ENCODE results near the gene TMPRSS3.

TMPRSS3 gene

DNA sequence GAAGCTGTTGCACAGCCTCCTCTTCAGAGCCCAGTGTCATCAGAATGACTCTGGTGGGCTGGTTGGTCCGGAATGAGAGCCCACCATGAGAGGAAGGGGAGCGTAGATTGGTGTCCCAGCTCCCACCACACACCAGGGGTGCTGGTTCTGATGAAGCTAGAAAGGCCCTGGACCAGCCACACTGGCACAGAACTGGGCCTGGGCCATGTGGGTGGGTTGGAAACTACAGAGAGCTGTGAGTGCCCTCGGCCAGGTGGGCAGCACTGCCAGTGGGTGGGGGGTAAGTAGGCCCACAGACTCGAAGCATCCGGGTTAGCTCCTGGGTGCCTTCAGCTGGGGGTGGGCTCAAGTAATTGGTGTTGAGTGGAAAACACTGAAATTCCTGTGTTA lies 17.9 kb downstream of the TMPRSS3 start:
- no peaks in the 10 kb centered on the region for H3K9me3 ChIP-seq (ENCODE audit: control insufficient read depth, insufficient read depth, low read length)
- TF ChIP-seq CTCF (IDR thresholded peaks at IDR 0.05; ENCODE audit: low read depth, low read length, poor library complexity, severe bottlenecking), result no peak
- no peak for TF ChIP-seq EZH2phosphoT487 (IDR thresholded peaks at IDR 0.05; ENCODE audit: borderline replicate concordance, low read length)
- no peaks in the 10 kb centered on the region for H3K9me2 ChIP-seq (replicated peaks; ENCODE audit: control insufficient read depth, low read length)
- no peaks in the 10 kb centered on the region for H3K36me3 ChIP-seq (ENCODE audit: control insufficient read depth, low read length)
- H3K4me2 ChIP-seq (ENCODE audit: low read length), result no peak overlapping the region
- no peak overlapping the region for H3K4me3 ChIP-seq (ENCODE audit: low read length)
- no peaks in the 10 kb centered on the region for H4K20me1 ChIP-seq (ENCODE audit: control insufficient read depth, insufficient read depth, low read depth, low read length)
- H3F3A ChIP-seq (ENCODE audit: control insufficient read depth, insufficient read depth), result no peaks in the 10 kb centered on the region
- H3K27ac ChIP-seq (ENCODE audit: low read depth, low read length), result no peak overlapping the region
- peaks cover 8% of the 10 kb centered on the region for H3K4me1 ChIP-seq (ENCODE audit: control insufficient read depth, low read length)
- H3K79me2 ChIP-seq (ENCODE audit: control insufficient read depth, low read length), result no peaks in the 10 kb centered on the region
- peaks cover 23% of the 10 kb centered on the region for H3K27me3 ChIP-seq (ENCODE audit: control insufficient read depth, low read length)

DNA sequence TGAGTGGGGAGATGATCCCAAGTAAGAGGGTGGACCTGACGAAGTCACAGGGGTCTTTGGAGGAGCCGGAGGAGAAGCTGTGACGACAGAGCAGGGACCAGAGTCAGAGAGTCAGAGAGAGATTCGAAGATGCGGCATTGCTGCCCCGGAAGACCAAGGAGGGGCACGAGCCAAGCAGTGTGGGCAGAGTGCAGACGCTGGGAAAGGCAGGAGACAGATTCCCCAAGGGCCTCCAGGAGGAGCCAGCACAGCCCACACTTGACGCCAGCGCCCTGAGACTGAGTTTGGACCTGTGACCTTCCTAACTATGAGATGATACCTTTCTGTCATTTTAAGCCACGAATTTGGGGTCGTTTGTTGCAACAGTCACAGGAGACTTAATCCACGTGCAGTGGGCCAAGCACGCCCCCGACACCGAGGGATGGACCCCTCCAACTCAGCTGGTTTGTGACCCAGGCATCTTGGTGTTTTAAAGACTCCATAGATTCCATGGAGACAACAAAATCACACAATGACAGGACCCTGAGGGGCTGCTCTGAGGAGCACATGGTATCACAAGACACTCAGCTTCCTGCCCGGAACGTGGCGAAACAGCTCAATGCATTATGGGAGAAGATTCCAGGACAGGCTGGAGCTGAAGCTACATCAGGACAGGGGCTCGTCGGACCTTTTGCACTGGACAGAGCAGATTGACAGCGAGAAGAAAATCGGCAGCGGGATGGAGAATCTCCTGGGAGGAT lies 18.5 kb downstream of the TMPRSS3 start:
- no peak overlapping the region for H3K4me2 ChIP-seq (ENCODE audit: low read length)
- H3K9me2 ChIP-seq (replicated peaks; ENCODE audit: control insufficient read depth, low read length), result no peaks in the 10 kb centered on the region
- H4K20me1 ChIP-seq (ENCODE audit: control insufficient read depth, insufficient read depth, low read depth, low read length), result no peaks in the 10 kb centered on the region
- H3K27ac ChIP-seq (ENCODE audit: low read depth, low read length), result no peak overlapping the region
- H3K4me3 ChIP-seq (ENCODE audit: low read length), result no peak overlapping the region
- H3K36me3 ChIP-seq (ENCODE audit: control insufficient read depth, low read length), result no peaks in the 10 kb centered on the region
- H3F3A ChIP-seq (ENCODE audit: control insufficient read depth, insufficient read depth), result no peaks in the 10 kb centered on the region
- peaks cover 8% of the 10 kb centered on the region for H3K4me1 ChIP-seq (ENCODE audit: control insufficient read depth, low read length)
- peaks cover 21% of the 10 kb centered on the region for H3K27me3 ChIP-seq (ENCODE audit: control insufficient read depth, low read length)
- no peaks in the 10 kb centered on the region for H3K79me2 ChIP-seq (ENCODE audit: control insufficient read depth, low read length)
- no peak for TF ChIP-seq EZH2phosphoT487 (IDR thresholded peaks at IDR 0.05; ENCODE audit: borderline replicate concordance, low read length)
- no peak for TF ChIP-seq CTCF (IDR thresholded peaks at IDR 0.05; ENCODE audit: low read depth, low read length, poor library complexity, severe bottlenecking)
- H3K9me3 ChIP-seq (ENCODE audit: control insufficient read depth, insufficient read depth, low read length), result no peaks in the 10 kb centered on the region

DNA sequence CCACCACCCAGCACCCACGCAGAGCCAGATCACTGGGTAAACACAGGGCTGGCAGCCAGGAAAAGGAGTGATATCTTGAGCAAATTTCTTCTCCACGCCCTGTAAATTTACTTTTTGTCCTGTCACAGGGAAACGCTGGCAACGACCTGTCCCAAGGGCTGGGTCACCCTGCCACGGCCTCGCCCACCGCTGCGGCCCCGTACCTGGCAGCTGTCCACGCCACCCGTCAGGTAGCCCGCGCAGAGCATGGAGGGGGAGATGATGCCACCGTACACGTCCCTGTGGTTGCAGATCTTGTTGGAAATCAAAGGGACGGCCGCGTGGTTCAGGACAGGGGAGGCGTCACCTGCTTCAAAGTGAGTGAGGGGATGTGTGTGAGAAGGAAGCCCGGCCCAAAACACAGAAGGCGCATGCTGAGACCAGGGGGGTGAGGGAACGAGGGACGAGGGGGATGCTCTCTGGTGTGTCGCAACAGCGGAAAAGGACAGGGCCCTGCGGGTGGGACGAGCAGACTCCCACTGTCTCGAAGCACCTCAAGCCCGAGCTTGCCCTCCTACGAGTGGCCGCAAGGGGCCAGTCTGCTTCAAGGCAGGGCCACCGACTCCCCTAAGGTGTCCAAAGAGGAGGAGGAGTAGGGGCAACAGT lies 19.4 kb downstream of the TMPRSS3 start:
- no peaks in the 10 kb centered on the region for H3K9me3 ChIP-seq (ENCODE audit: control insufficient read depth, insufficient read depth, low read length)
- H3K36me3 ChIP-seq (ENCODE audit: control insufficient read depth, low read length), result no peaks in the 10 kb centered on the region
- peaks cover 21% of the 10 kb centered on the region for H3K27me3 ChIP-seq (ENCODE audit: control insufficient read depth, low read length)
- H3K27ac ChIP-seq (ENCODE audit: low read depth, low read length), result no peak overlapping the region
- no peaks in the 10 kb centered on the region for H3F3A ChIP-seq (ENCODE audit: control insufficient read depth, insufficient read depth)
- no peak for TF ChIP-seq CTCF (IDR thresholded peaks at IDR 0.05; ENCODE audit: low read depth, low read length, poor library complexity, severe bottlenecking)
- TF ChIP-seq EZH2phosphoT487 (IDR thresholded peaks at IDR 0.05; ENCODE audit: borderline replicate concordance, low read length), result no peak
- no peak overlapping the region for H3K4me3 ChIP-seq (ENCODE audit: low read length)
- H3K9me2 ChIP-seq (replicated peaks; ENCODE audit: control insufficient read depth, low read length), result no peaks in the 10 kb centered on the region
- H4K20me1 ChIP-seq (ENCODE audit: control insufficient read depth, insufficient read depth, low read depth, low read length), result no peaks in the 10 kb centered on the region
- peaks cover 8% of the 10 kb centered on the region for H3K4me1 ChIP-seq (ENCODE audit: control insufficient read depth, low read length)
- no peaks in the 10 kb centered on the region for H3K79me2 ChIP-seq (ENCODE audit: control insufficient read depth, low read length)
- no peak overlapping the region for H3K4me2 ChIP-seq (ENCODE audit: low read length)
